Measurements from ENCODE around the gene CASP4. TPM values are rescaled to one million over a fixed set of nuclear protein-coding genes. Genes with fewer than 3 reads are reported as not detected.

The CASP4 gene
- total and polyA plus RNA-seq, 2 of the 4 experiments (the other 2 are of a cell fraction): 82.5 to 91.9 TPM

GRCh38 chr11:105000167-105000566 lies 31.8 kb upstream of the CASP4 start:
- Histone ChIP-seq H3K4me2 (ENCODE audit: low read depth, low read length) (no peak overlapping the region), H2AFZ (replicated peaks; ENCODE audit: low read length, poor library complexity) (no peak overlapping the region), H2BK15ac (ENCODE audit: low read depth, low read length) (no peak overlapping the region), H2BK5ac (ENCODE audit: low read depth, low read length, poor library complexity, severe bottlenecking) (no peak overlapping the region), H3K4ac (ENCODE audit: low read depth, low read length) (no peak overlapping the region), H3K36me3 (ENCODE audit: control insufficient read depth, insufficient read depth, low read length) (no peaks in the 10 kb centered on the region), H3K4me1 (ENCODE audit: control insufficient read depth, insufficient read depth, low read length) (peaks cover 1% of the 10 kb centered on the region; the same call in 1 of the 2 replicates), H3K9me3 (ENCODE audit: control insufficient read depth, insufficient read depth, low read length) (no peaks in the 10 kb centered on the region), H3K27me3 (ENCODE audit: control insufficient read depth, insufficient read depth, low read length) (no peaks in the 10 kb centered on the region), H2AK9ac (replicated peaks; ENCODE audit: low read depth, low read length, poor library complexity) (no peak overlapping the region), H2BK120ac (ENCODE audit: low read depth, low read length) (no peak overlapping the region), H3K9me1 (ENCODE audit: insufficient read depth, low read length) (no peaks in the 10 kb centered on the region), H2AK5ac (ENCODE audit: low read depth, low read length) (no peak overlapping the region), H3K4me3 (ENCODE audit: insufficient read depth, low read depth, low read length) (no peak overlapping the region), H3K56ac (ENCODE audit: extremely low read depth, insufficient read depth, low read length) (no peak overlapping the region), H3K79me1 (ENCODE audit: low read depth in 1 of 2, low read length in 2 of 2) (no peaks in the 10 kb centered on the region), H3K18ac (ENCODE audit: low read depth, low read length) (no peak overlapping the region), H4K91ac (ENCODE audit: insufficient read depth, low read depth, low read length) (no peak overlapping the region), H3K9ac (ENCODE audit: low read depth, low read length) (no peak overlapping the region), H4K8ac (ENCODE audit: low read depth in 2 of 2, low read length in 2 of 2) (no peak overlapping the region), H4K20me1 (ENCODE audit: insufficient read depth, low read length) (no peaks in the 10 kb centered on the region), H4K5ac (ENCODE audit: low read depth, low read length) (no peak overlapping the region), H2BK20ac (ENCODE audit: low read depth, low read length) (0 out of 2 replicates have a peak overlapping the region, but pooled peaks have one; percentile 31), H3K14ac (replicated peaks; ENCODE audit: low read depth, low read length) (no peak overlapping the region), H3K23ac (ENCODE audit: low read depth, low read length) (no peak overlapping the region), H3K27ac (ENCODE audit: insufficient read depth, low read length) (no peak overlapping the region)
- WGBS, 2 experiments (ENCODE audit: extremely low coverage in 2 of 2, insufficient read length in 1 of 2): 93% methylated on average over 3 of the region's 5 CpGs; no CpG with 5 or more reads in 1 of the 2 experiments
- POLR2A ChIA-PET (ENCODE audit: unreplicated experiment): no interaction called here
- ATAC-seq (ENCODE audit: low read depth) (no peak), DNase-seq (no peak)
- dilution Hi-C loops (cut with HindIII; ENCODE audit: low sequenced_read_pairs, unreplicated experiment) (no loop called here), in situ Hi-C loops (cut with MboI; ENCODE audit: low sequenced_read_pairs) (no loop called here), intact Hi-C loops (cut with micrococcal nuclease) (no loop called here)
- CTCF ChIA-PET: no interaction called here
- BruUV-seq (replicated peaks): no TSS peak
- TF ChIP-seq RFX5 (IDR thresholded peaks at IDR 0.05; ENCODE audit: low read depth, low read length) (no peak), MAFK (IDR thresholded peaks at IDR 0.05; ENCODE audit: low read depth, low read length) (no peak), USF2 (IDR thresholded peaks at IDR 0.05; ENCODE audit: low read depth, low read length) (no peak), SMC3 (IDR thresholded peaks at IDR 0.05; ENCODE audit: low read depth, low read length) (no peak), BHLHE40 (IDR thresholded peaks at IDR 0.05; ENCODE audit: low read depth, low read length) (no peak), CTCF (conservative IDR thresholded peaks at IDR 0.05; ENCODE audit: low read depth, low read length) (no peak), MXI1 (IDR thresholded peaks at IDR 0.05; ENCODE audit: borderline replicate concordance, low read depth, low read length) (no peak), POLR2A (IDR thresholded peaks at IDR 0.05; ENCODE audit: low read depth, low read length) (no peak), RAD21 (IDR thresholded peaks at IDR 0.05; ENCODE audit: low read length) (no peak), CEBPB (IDR thresholded peaks at IDR 0.05; ENCODE audit: low read depth, low read length) (no peak), CHD1 (IDR thresholded peaks at IDR 0.05; ENCODE audit: low read depth, low read length) (no peak), RCOR1 (IDR thresholded peaks at IDR 0.05; ENCODE audit: insufficient replicate concordance, low read length) (no peak), ELK1 (IDR thresholded peaks at IDR 0.05; ENCODE audit: borderline replicate concordance, low read depth, low read length) (no peak), NFE2L2 (IDR thresholded peaks at IDR 0.05; ENCODE audit: low read depth, low read length) (no peak), FOS (IDR thresholded peaks at IDR 0.05; ENCODE audit: low read depth, low read length) (no peak), MAZ (IDR thresholded peaks at IDR 0.05; ENCODE audit: borderline replicate concordance, low read depth, low read length) (no peak)
